Epidermal melanocyte (primary cell): ENCODE data around the gene ANKRD22.

Experiments used
- DNase-seq: peaks from one replicate; pipeline ENCODE4 v3.0.0; 2011; ENCODE audit warnings: low spot score; ENCODE audit not compliant: insufficient read length

Gene ANKRD22

GRCh38 chr10:88802523-88803285 is 48.9 kb downstream of the ANKRD22 start, which contains the start of gene LIPM:
Gene LIPM, plus strand, starts transcription at chr10:88802730. Its CDS starts 167 bp downstream, at chr10:88802897.
- DNase-seq: no peak

GRCh38 chr10:88800152-88801125 is 51.2 kb downstream of the ANKRD22 start:
- no peak for DNase-seq

GRCh38 chr10:88794731-88795130 is 56.9 kb downstream of the ANKRD22 start:
- DNase-seq: no peak

GRCh38 chr10:88793712-88794299 is 57.8 kb downstream of the ANKRD22 start:
- no peak for DNase-seq

- no peak for DNase-seq
Observed at GRCh38 chr10:88792661-88793060, 59.0 kb downstream of the ANKRD22 start.

- no peak for DNase-seq
Observed at GRCh38 chr10:88791924-88792323, 59.7 kb downstream of the ANKRD22 start.

- no peak for DNase-seq
Observed at GRCh38 chr10:88788924-88789323, 62.7 kb downstream of the ANKRD22 start.

- no peak for DNase-seq
Observed at GRCh38 chr10:88787463-88787862, 64.2 kb downstream of the ANKRD22 start.

- no peak for DNase-seq
Observed at GRCh38 chr10:88786032-88786770, 65.4 kb downstream of the ANKRD22 start.

- no peak for DNase-seq
Observed at GRCh38 chr10:88783724-88784123, 67.9 kb downstream of the ANKRD22 start.

GRCh38 chr10:88782222-88782621 is 69.4 kb downstream of the ANKRD22 start:
- no peak for DNase-seq

GRCh38 chr10:88781206-88781605 is 70.4 kb downstream of the ANKRD22 start:
- DNase-seq: no peak
